Heart right ventricle (tissue), 16 donors: Measurements from ENCODE around the gene YY1. TPM values are rescaled to one million over a fixed set of nuclear protein-coding genes. Genes with fewer than 3 reads are reported as not detected.

Experiments used
- ATAC-seq, 8 donors: fragments of 200-7000 bp; cut with Tn5 transposase; one replicate each; pipeline ENCODE4 v1.9.1; 2020; ENCODE audit warnings: mild to moderate bottlenecking in 8 of 8, moderate library complexity in 8 of 8, moderate number of reproducible peaks in 1 of 8
- DNase-seq, 2 donors: peaks; one replicate each; pipeline ENCODE4 v3.0.0-alpha.2; 2020
- H3K27ac ChIP-seq, 10 donors: fragments of 200-600 bp; sonication (generic) in 2 of 10; one replicate each; pipeline versions ENCODE4 v1.5.0 to v1.8.0; 2020 to 2022; ENCODE audit warnings: mild to moderate bottlenecking in 3 of 10
- H3K27me3 ChIP-seq, 7 donors: fragments of 200-600 bp; one replicate each; pipeline ENCODE4 v1.8.0; 2021 to 2022; ENCODE audit warnings: mild to moderate bottlenecking in 2 of 7
- H3K36me3 ChIP-seq, 9 donors: fragments of 200-600 bp; sonication (generic) in 1 of 9; one replicate each; pipeline versions ENCODE4 v1.5.0 to v1.8.0; 2020 to 2022; ENCODE audit warnings: mild to moderate bottlenecking in 2 of 9
- H3K4me1 ChIP-seq, 9 donors: fragments of 200-600 bp; sonication (generic) in 1 of 9; one replicate each; pipeline versions ENCODE4 v1.5.0 to v1.8.0; 2020 to 2022; ENCODE audit warnings: mild to moderate bottlenecking in 4 of 9
- H3K4me3 ChIP-seq, 10 donors: fragments of 200-600 bp; sonication (generic) in 2 of 10; one replicate each; pipeline versions ENCODE4 v1.5.0 to v1.8.0; 2020 to 2022; ENCODE audit warnings: mild to moderate bottlenecking in 7 of 10, moderate library complexity in 2 of 10
- H3K9me3 ChIP-seq, 11 donors: fragments of 200-600 bp in 10 of 11; sonication (generic) in 2 of 11; one replicate each; pipeline versions ENCODE4 v1.5.0 to v1.8.0; 2013 to 2022; ENCODE audit warnings: mild to moderate bottlenecking in 2 of 11, control low read depth in 1 of 11, moderate library complexity in 1 of 11
- WGBS, 2 donors: extraction: QIAGEN DNeasy Blood & Tissue Kit; methylation state at CpG; one replicate each; pipeline ENCODE4 v1.1.7; 2013; ENCODE audit warnings: inconsistent platforms in 1 of 2; 5-methylcytosine and 5-hydroxymethylcytosine counted together
- intact Hi-C, 10 donors: fragments of 100-400 bp; cut with DNase I; formaldehyde crosslinking; loops; one replicate each; pipeline versions ENCODE4 v1.11.1 to v1.14.2; 2022
- polyA plus RNA-seq, 2 donors: library from polyadenylated mRNA; stranded (reverse); fragments of 200-250 nt; gene quantifications; one replicate each; pipeline ENCODE4 v1.2.3, GENCODE V29; 2013
- total RNA-seq, 10 donors: library from RNA; stranded (reverse); fragmentation: NEBNext Ultra II Directional in 3 of 10; extraction: Animal tissue kit (Norgen Biotek cat#: 25700) in 3 of 10; gene quantifications; one replicate each; pipeline versions ENCODE4 v1.2.1 to v1.2.4, GENCODE V29; 2021 to 2023
- TF ChIP-seq, protein P1 (sequence below), 9 donors: fragments of 200-600 bp; sonication (generic) in 2 of 9; IDR thresholded peaks; one replicate each; pipeline versions ENCODE4 v1.5.0 to v1.8.0; 2021 to 2022; ENCODE audit warnings: antibody characterized with exemption in 9 of 9, mild to moderate bottlenecking in 5 of 9, moderate library complexity in 1 of 9
- donor health status: Arrhythmogenic right ventricular cardiomyopathy.
- donor health status: ischemic (EF 13 %, LVEDD 7.1; RV severe dilation, severe dysfunction).
- donor health status: healthy with polysubstance abuse.
- donor health status: DM: no; HTN: yes; CAD: no.
- donor health status: DM: no; HTN: no; CAD: no.
- donor health status: ischemic (EF 25% LVEDD 6.9; RV normal size, moderate dysfunction).
- donor health status: ischemic (EF 25% LVEDD 5.7; RV mildly dilated, moderate dysfunction).
- donor health status: healthy.
- donor health status: DM: yes; HTN: yes; CAD: no.
- donor health status: Ischemic cardiomyopathy.
- donor health status: ischemic (EF 35%, LVEDD 5.7; RV mildly dilated, moderate dysfunction).
- donor health status: nonischemic (EF 11% LVEDD 7.7; RV severe dilation, severe dysfunction).
- donor health status: DM: yes; HTN: yes; CAD: no.
- donor health status: PGD.
- donor health status: ischemic (EF 29% LVEDD 5.4; RV normal size, mild dysfunction).
- donor health status: nonischemic (EF 23%, LVEDD 6.1; RV moderate dilation, normal function).

Gene YY1
- total and polyA plus RNA-seq, 12 donors: 17.6 to 58.3 (median 47.9) TPM

DNA sequence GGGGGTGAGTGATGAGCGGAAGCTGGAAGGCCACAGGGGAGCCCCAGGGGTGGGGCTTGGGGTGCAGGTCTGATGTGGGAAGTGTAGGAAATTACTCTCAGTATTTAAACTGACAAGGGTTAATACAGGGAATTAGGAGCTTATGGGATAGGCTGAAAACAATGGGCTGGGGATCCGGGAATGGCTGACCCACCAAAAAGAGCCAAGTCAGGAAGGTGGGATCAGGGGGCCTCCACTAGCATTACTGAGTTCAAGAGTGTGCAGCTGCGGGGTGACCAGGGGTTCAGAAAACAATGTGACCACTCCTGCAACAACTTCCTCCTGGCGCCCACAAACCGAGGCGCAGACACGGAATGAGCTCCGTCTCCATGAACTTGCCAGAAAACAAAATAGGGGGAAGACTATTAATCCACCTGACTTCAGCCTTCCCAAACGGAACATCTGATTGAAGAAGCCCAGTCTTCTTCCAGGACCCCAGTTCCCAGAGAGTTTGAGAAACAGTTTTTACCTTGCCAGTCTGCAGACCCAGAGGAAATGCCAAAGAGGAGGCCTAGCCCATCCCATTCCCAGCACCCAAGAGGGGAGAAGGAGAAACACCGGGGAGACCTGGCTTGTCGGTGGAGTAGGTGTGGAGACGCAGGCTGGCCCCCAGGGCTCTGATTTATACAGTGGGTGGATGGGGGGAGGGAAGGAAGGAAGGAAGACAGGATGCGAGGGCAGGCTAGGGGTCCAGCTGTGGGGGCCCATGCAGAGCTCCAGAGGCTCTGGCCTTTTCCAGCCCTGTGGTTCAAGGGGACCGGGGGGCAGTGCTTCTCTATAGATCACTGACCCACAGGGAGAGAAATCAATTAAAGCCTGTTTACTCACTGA, 16.5 kb upstream of the YY1 start:
- Histone ChIP-seq H3K27ac (peak overlapping the region in 8 of 10 donors; percentile 4 to 83 (median 36)), H3K4me1 (peaks cover 2 to 41% (median 22%) of the 10 kb centered on the region in 9 donors), H3K27me3 (no peaks in the 10 kb centered on the region), H3K36me3 (no peaks in the 10 kb centered on the region), H3K4me3 (peak overlapping the region in 9 of 10 donors; percentile 31 to 60 (median 54)), H3K9me3 (no peaks in the 10 kb centered on the region)
- TF ChIP-seq, protein P1, sequence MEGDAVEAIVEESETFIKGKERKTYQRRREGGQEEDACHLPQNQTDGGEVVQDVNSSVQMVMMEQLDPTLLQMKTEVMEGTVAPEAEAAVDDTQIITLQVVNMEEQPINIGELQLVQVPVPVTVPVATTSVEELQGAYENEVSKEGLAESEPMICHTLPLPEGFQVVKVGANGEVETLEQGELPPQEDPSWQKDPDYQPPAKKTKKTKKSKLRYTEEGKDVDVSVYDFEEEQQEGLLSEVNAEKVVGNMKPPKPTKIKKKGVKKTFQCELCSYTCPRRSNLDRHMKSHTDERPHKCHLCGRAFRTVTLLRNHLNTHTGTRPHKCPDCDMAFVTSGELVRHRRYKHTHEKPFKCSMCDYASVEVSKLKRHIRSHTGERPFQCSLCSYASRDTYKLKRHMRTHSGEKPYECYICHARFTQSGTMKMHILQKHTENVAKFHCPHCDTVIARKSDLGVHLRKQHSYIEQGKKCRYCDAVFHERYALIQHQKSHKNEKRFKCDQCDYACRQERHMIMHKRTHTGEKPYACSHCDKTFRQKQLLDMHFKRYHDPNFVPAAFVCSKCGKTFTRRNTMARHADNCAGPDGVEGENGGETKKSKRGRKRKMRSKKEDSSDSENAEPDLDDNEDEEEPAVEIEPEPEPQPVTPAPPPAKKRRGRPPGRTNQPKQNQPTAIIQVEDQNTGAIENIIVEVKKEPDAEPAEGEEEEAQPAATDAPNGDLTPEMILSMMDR (IDR thresholded peaks at IDR 0.05): no peak
- intact Hi-C loops: no loop called here
- peak in 2 of 8 donors; percentile 16 to 19 for ATAC-seq
- no peak for DNase-seq
- WGBS, 2 donors: 50 to 63% methylated on average over 14 of the region's 14 CpGs

GRCh38 chr14:100223332-100224201, 15.4 kb upstream of the YY1 start:
- ATAC-seq: no peak
- Histone ChIP-seq H3K4me1 (peaks cover 2 to 41% (median 22%) of the 10 kb centered on the region in 9 donors), H3K4me3 (no peak overlapping the region), H3K36me3 (no peaks in the 10 kb centered on the region), H3K27ac (peak overlapping the region in 2 of 10 donors; percentile 39 to 83), H3K9me3 (no peaks in the 10 kb centered on the region), H3K27me3 (no peaks in the 10 kb centered on the region)
- intact Hi-C loops: no loop called here
- TF ChIP-seq, protein P1 (IDR thresholded peaks at IDR 0.05): no peak
- WGBS, 2 donors: 79 to 86% methylated on average over 12 of the region's 12 CpGs
- DNase-seq: no peak

GRCh38 chr14:100224229-100224866, 14.6 kb upstream of the YY1 start:
- TF ChIP-seq, protein P1 (IDR thresholded peaks at IDR 0.05): no peak
- Histone ChIP-seq H3K4me3 (no peak overlapping the region), H3K36me3 (no peaks in the 10 kb centered on the region), H3K9me3 (no peaks in the 10 kb centered on the region), H3K27me3 (no peaks in the 10 kb centered on the region), H3K4me1 (peaks cover 2 to 41% (median 22%) of the 10 kb centered on the region in 9 donors), H3K27ac (peak overlapping the region in 1 of 10 donors; percentile 32)
- WGBS, 2 donors: 84 to 92% methylated on average over 4 of the region's 4 CpGs
- intact Hi-C loops: no loop called here
- ATAC-seq (no peak), DNase-seq (no peak)

DNA sequence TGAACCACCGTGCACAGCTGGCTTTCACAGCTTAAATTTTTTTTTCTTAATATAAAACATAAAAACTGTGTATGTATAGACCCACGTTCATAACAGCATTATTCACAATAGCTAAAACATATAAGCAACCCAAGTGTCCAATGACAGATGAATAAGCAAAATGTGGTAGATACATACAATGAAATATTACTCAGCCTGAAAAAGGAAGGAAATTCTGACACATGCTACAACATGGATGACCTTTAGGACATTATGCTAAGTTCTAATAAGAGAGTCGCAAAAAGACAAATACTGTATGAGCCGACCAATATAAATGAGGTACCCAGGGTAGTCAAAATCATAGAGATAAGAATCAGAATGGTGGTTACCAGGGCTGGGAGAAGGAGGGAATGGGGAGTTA, 13.8 kb upstream of the YY1 start:
- DNase-seq: no peak
- Histone ChIP-seq H3K9me3 (no peaks in the 10 kb centered on the region), H3K4me1 (peaks cover 2 to 41% (median 22%) of the 10 kb centered on the region in 9 donors), H3K27me3 (no peaks in the 10 kb centered on the region), H3K27ac (no peak overlapping the region), H3K4me3 (no peak overlapping the region), H3K36me3 (peaks cover 0 to 1% (median 0%) of the 10 kb centered on the region in 9 donors)
- 94% methylated on average over 4 of the region's 4 CpGs for WGBS, 2 donors
- intact Hi-C loops: no loop called here
- TF ChIP-seq, protein P1 (IDR thresholded peaks at IDR 0.05): no peak
- ATAC-seq: no peak
